HepG2 (cell line): ENCODE data around the gene WDCP. TPM values are rescaled to one million over a fixed set of nuclear protein-coding genes. Genes with fewer than 3 reads are reported as not detected.

Experiments used
- BRD4 ChIP-seq: sonication (generic); formaldehyde crosslinking; IDR thresholded peaks from 2 replicates; pipeline ENCODE4 v1.4.0; 2020; ENCODE audit warnings: missing genetic modification reagents
- ELF1 ChIP-seq: sonication (generic); formaldehyde crosslinking; IDR thresholded peaks from 2 replicates; pipeline ENCODE4 v1.4.0; 2020; ENCODE audit warnings: missing genetic modification reagents
- ELF3 ChIP-seq: IDR thresholded peaks from 2 replicates; pipeline ENCODE4 v1.6.1; 2016; ENCODE audit warnings: missing genetic modification reagents, missing compliant biosample characterization
- GLI4 ChIP-seq: sonication (generic); formaldehyde crosslinking; IDR thresholded peaks from 2 replicates; pipeline ENCODE4 v1.5.1; 2020; ENCODE audit warnings: missing genetic modification reagents, mild to moderate bottlenecking, moderate library complexity, borderline replicate concordance
- HES4 ChIP-seq: sonication (generic); formaldehyde crosslinking; IDR thresholded peaks from 2 replicates; pipeline ENCODE4 v1.9.0; 2021; ENCODE audit warnings: mild to moderate bottlenecking, missing genetic modification reagents, borderline replicate concordance
- MED13 ChIP-seq: sonication (generic); formaldehyde crosslinking; IDR thresholded peaks from 2 replicates; pipeline ENCODE4 v1.5.0; 2020; ENCODE audit warnings: missing genetic modification reagents
- MEIS1 ChIP-seq: sonication (generic); formaldehyde crosslinking; IDR thresholded peaks from 2 replicates; pipeline ENCODE4 v1.9.0; 2021; ENCODE audit warnings: mild to moderate bottlenecking, missing genetic modification reagents, moderate library complexity, borderline replicate concordance
- SMAD9 ChIP-seq: sonication (generic); formaldehyde crosslinking; IDR thresholded peaks from 2 replicates; pipeline ENCODE4 v1.5.1; 2020; ENCODE audit warnings: mild to moderate bottlenecking, missing genetic modification reagents
- THRA ChIP-seq: sonication (generic); formaldehyde crosslinking; IDR thresholded peaks from 2 replicates; pipeline ENCODE4 v1.4.0; 2020; ENCODE audit warnings: missing genetic modification reagents, borderline replicate concordance
- TRAFD1 ChIP-seq: sonication (generic); formaldehyde crosslinking; IDR thresholded peaks from 2 replicates; pipeline ENCODE4 v1.5.1; 2020; ENCODE audit warnings: missing genetic modification reagents, mild to moderate bottlenecking, borderline replicate concordance
- YY1 ChIP-seq: IDR thresholded peaks from 2 replicates; pipeline ENCODE4 v1.6.1; 2011; ENCODE audit warnings: low read length, low read depth, moderate library complexity, mild to moderate bottlenecking; ENCODE audit not compliant: insufficient read depth, insufficient replicate concordance
- ZFYVE20 ChIP-seq: sonication (generic); formaldehyde crosslinking; IDR thresholded peaks from 2 replicates; pipeline ENCODE4 v1.8.0; 2023; ENCODE audit warnings: low read depth, mild to moderate bottlenecking, moderate library complexity, missing genetic modification reagents, borderline replicate concordance
- ZNF329 ChIP-seq: sonication (generic); formaldehyde crosslinking; IDR thresholded peaks from 2 replicates; pipeline ENCODE4 v1.9.0; 2021; ENCODE audit warnings: low read depth, mild to moderate bottlenecking, missing genetic modification reagents
- ZNF552 ChIP-seq: sonication (generic); formaldehyde crosslinking; IDR thresholded peaks from 2 replicates; pipeline ENCODE4 v1.9.0; 2022; ENCODE audit warnings: missing genetic modification reagents, mild to moderate bottlenecking, borderline replicate concordance
- ZNF839 ChIP-seq: sonication (generic); formaldehyde crosslinking; IDR thresholded peaks from 2 replicates; pipeline ENCODE4 v1.4.0; 2020; ENCODE audit warnings: missing genetic modification reagents, mild to moderate bottlenecking, borderline replicate concordance
- ZSCAN20 ChIP-seq: sonication (generic); formaldehyde crosslinking; IDR thresholded peaks from 2 replicates; pipeline ENCODE4 v1.4.0; 2020; ENCODE audit warnings: missing genetic modification reagents, mild to moderate bottlenecking, borderline replicate concordance
- polyA plus RNA-seq, 8 experiments: library from polyadenylated mRNA; depleted of rRNA in 3 of 8; stranded (reverse) in 7 of 8; unstranded in 1 of 8; fragments of >200 nt; fragmentation: Illumina TruSeq in 4 of 8; extraction: Trizol in 4 of 8; gene quantifications; 2 replicates each; pipeline versions ENCODE4 v1.2.1 to v1.2.3, GENCODE V29; 2011 to 2016; ENCODE audit warnings: low read depth in 4 of 8, missing spikeins in 1 of 8, mixed read lengths in 1 of 8; ENCODE audit not compliant: insufficient read depth in 1 of 8
- total RNA-seq, 5 experiments: library from RNA; depleted of rRNA; stranded (reverse); fragments of >200 nt; fragmentation: Illumina TruSeq; extraction: Trizol; gene quantifications; 2 replicates each; pipeline ENCODE4 v1.2.3, GENCODE V29; 2016; ENCODE audit warnings: low read depth in 1 of 5
- TF ChIP-seq, protein P1 (sequence below), 2 experiments: sonication (generic) in 1 of 2; formaldehyde crosslinking in 1 of 2; IDR thresholded peaks; 2 replicates each; pipeline versions ENCODE4 v1.4.0 to v1.6.1; 2018 to 2020; ENCODE audit warnings: missing genetic modification reagents in 2 of 2, borderline replicate concordance in 1 of 2, low read depth in 1 of 2, mild to moderate bottlenecking in 1 of 2, missing biosample characterization in 1 of 2
- TF ChIP-seq, protein P2 (sequence below): sonication (generic); formaldehyde crosslinking; IDR thresholded peaks from 2 replicates; pipeline ENCODE4 v1.9.0; 2021; ENCODE audit warnings: missing genetic modification reagents, mild to moderate bottlenecking, borderline replicate concordance
- TF ChIP-seq, protein P3 (sequence below): sonication (generic); formaldehyde crosslinking; IDR thresholded peaks from 2 replicates; pipeline ENCODE4 v1.5.0; 2020; ENCODE audit warnings: missing genetic modification reagents
- TF ChIP-seq, protein P4 (sequence below): sonication (generic); formaldehyde crosslinking; IDR thresholded peaks from 2 replicates; pipeline ENCODE4 v1.8.0; 2022; ENCODE audit warnings: mild to moderate bottlenecking, missing genetic modification reagents, borderline replicate concordance

WDCP gene
- total and polyA plus RNA-seq, 2 of the 13 experiments (the other 11 are each of a cell fraction or from before 2014, with no cell fraction given) = 17.4 to 22.6 TPM

- TF ChIP-seq ZFYVE20 (CRISPR knock-in tag) (no peak), ZNF839 (0 out of 2 replicates have a peak, but pooled peaks have one; percentile 3), MEIS1 (CRISPR knock-in tag) (no peak), ELF1 (no peak; the same call in 1 of the 2 replicates), TRAFD1 (CRISPR knock-in tag) (0 out of 2 replicates have a peak, but pooled peaks have one; percentile 26), ZSCAN20 (CRISPR knock-in tag) (no peak), ELF3 (CRISPR knock-in tag) (peak; percentile 10; the same call in 1 of the 2 replicates), GLI4 (CRISPR knock-in tag) (0 out of 2 replicates have a peak, but pooled peaks have one; percentile 40), ZNF329 (CRISPR knock-in tag) (no peak), HES4 (CRISPR knock-in tag) (no peak), BRD4 (CRISPR knock-in tag) (0 out of 2 replicates have a peak, but pooled peaks have one; percentile 59), YY1 (no peak), THRA (CRISPR knock-in tag) (no peak), SMAD9 (CRISPR knock-in tag) (no peak), ZNF552 (no peak), MED13 (no peak)
- TF ChIP-seq, protein P1, sequence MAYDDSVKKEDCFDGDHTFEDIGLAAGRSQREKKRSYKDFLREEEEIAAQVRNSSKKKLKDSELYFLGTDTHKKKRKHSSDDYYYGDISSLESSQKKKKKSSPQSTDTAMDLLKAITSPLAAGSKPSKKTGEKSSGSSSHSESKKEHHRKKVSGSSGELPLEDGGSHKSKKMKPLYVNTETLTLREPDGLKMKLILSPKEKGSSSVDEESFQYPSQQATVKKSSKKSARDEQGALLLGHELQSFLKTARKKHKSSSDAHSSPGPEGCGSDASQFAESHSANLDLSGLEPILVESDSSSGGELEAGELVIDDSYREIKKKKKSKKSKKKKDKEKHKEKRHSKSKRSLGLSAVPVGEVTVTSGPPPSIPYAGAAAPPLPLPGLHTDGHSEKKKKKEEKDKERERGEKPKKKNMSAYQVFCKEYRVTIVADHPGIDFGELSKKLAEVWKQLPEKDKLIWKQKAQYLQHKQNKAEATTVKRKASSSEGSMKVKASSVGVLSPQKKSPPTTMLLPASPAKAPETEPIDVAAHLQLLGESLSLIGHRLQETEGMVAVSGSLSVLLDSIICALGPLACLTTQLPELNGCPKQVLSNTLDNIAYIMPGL (CRISPR knock-in tag; IDR thresholded peaks at IDR 0.05; ENCODE audit: borderline replicate concordance in 1 of 2, low read depth in 1 of 2) = no peak
- TF ChIP-seq, protein P2, sequence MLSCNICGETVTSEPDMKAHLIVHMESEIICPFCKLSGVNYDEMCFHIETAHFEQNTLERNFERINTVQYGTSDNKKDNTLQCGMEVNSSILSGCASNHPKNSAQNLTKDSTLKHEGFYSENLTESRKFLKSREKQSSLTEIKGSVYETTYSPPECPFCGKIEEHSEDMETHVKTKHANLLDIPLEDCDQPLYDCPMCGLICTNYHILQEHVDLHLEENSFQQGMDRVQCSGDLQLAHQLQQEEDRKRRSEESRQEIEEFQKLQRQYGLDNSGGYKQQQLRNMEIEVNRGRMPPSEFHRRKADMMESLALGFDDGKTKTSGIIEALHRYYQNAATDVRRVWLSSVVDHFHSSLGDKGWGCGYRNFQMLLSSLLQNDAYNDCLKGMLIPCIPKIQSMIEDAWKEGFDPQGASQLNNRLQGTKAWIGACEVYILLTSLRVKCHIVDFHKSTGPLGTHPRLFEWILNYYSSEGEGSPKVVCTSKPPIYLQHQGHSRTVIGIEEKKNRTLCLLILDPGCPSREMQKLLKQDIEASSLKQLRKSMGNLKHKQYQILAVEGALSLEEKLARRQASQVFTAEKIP (CRISPR knock-in tag) = no peak
- TF ChIP-seq, protein P3, sequence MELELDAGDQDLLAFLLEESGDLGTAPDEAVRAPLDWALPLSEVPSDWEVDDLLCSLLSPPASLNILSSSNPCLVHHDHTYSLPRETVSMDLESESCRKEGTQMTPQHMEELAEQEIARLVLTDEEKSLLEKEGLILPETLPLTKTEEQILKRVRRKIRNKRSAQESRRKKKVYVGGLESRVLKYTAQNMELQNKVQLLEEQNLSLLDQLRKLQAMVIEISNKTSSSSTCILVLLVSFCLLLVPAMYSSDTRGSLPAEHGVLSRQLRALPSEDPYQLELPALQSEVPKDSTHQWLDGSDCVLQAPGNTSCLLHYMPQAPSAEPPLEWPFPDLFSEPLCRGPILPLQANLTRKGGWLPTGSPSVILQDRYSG (CRISPR knock-in tag) = no peak
- TF ChIP-seq, protein P4, sequence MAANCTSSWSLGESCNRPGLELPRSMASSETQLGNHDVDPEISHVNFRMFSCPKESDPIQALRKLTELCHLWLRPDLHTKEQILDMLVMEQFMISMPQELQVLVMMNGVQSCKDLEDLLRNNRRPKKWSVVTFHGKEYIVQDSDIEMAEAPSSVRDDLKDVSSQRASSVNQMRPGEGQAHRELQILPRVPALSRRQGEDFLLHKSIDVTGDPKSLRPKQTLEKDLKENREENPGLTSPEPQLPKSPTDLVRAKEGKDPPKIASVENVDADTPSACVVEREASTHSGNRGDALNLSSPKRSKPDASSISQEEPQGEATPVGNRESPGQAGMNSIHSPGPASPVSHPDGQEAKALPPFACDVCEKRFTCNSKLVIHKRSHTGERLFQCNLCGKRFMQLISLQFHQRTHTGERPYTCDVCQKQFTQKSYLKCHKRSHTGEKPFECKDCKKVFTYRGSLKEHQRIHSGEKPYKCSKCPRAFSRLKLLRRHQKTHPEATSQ (CRISPR knock-in tag) = no peak
These were observed 30.8 kb downstream of the WDCP start (continued) for GRCh38 chr2:24016376-24016761.
